Activated CD8-positive, alpha-beta memory T cell treated with anti-CD3 and anti-CD28 coated beads for 36 hours (primary cell): ENCODE measurements around the gene HKDC1. TPM values are rescaled to one million over a fixed set of nuclear protein-coding genes. Genes with fewer than 3 reads are reported as not detected.
"Not testable (repeated sequence)": the region's sequence is repeated elsewhere in the genome, so short reads cannot be mapped to it uniquely, and the experiment has no call there.

Source experiments
- CTCF ChIA-PET: fragments of 350-600 bp; sonication (Branson Sonifier 250); formaldehyde crosslinking; loops from one replicate; lab custom pipeline; 2021; ENCODE audit warnings: antibody characterized with exemption; lab: Charles Lee
- POLR2A ChIA-PET: fragments of 350-600 bp; sonication (Branson Sonifier 250); formaldehyde crosslinking; loops from one replicate; lab custom pipeline; 2021; ENCODE audit warnings: antibody characterized with exemption; lab: Charles Lee
- total RNA-seq, 2 experiments: library from RNA; stranded (reverse); gene quantifications; one replicate each; pipeline ENCODE4 v1.2.3, GENCODE V29; 2021

Gene HKDC1
- total RNA-seq, 2 experiments from 2014 or later = not detected

GRCh38 chr10:69234447-69234846, 14.3 kb downstream of the HKDC1 start:
- CTCF ChIA-PET = interaction anchor here (1.2 to 1.4 kb wide), 2 partner anchors 85 to 174 kb away, joined by 3 read pairs; no protein-coding TSS in a partner anchor
- POLR2A ChIA-PET = no interaction called here

GRCh38 chr10:69237528-69238159, 17.5 kb downstream of the HKDC1 start:
- CTCF ChIA-PET = interaction anchor here (0.9 to 4.7 kb wide), 6 partner anchors 8 to 269 kb away, joined by 3 to 33 read pairs (median 4); no protein-coding TSS in a partner anchor
- POLR2A ChIA-PET = interaction anchor here (1.5 kb wide), 1 partner anchor 8 kb away, joined by 3 read pairs; no protein-coding TSS in a partner anchor

GRCh38 chr10:69239136-69239535, 19.0 kb downstream of the HKDC1 start:
- ChIA-PET POLR2A (interaction anchor here (1.5 kb wide), 1 partner anchor 10 kb away, joined by 3 read pairs; no protein-coding TSS in a partner anchor), CTCF (interaction anchor here (0.6 to 4.7 kb wide), 8 partner anchors 35 to 169 kb away, joined by 3 to 33 read pairs (median 4); no protein-coding TSS in a partner anchor)

- CTCF ChIA-PET = interaction anchor here (0.9 to 4.7 kb wide), 5 partner anchors 80 to 163 kb away, joined by 3 to 33 read pairs (median 10); no protein-coding TSS in a partner anchor
- POLR2A ChIA-PET = no interaction called here
Observed at GRCh38 chr10:69239816-69240434, 19.8 kb downstream of the HKDC1 start.

GRCh38 chr10:69240455-69240854, 20.3 kb downstream of the HKDC1 start:
- POLR2A ChIA-PET = no interaction called here
- CTCF ChIA-PET = interaction anchor here (3.4 kb wide), 1 partner anchor 152 kb away, joined by 10 read pairs; no protein-coding TSS in a partner anchor

- POLR2A ChIA-PET = no interaction called here
- CTCF ChIA-PET = interaction anchor here (0.7 to 3.4 kb wide), 3 partner anchors 31 to 341 kb away, joined by 3 to 10 read pairs (median 4); no protein-coding TSS in a partner anchor
Observed at GRCh38 chr10:69241575-69241974, 21.4 kb downstream of the HKDC1 start.

- POLR2A ChIA-PET = interaction anchor here (0.6 kb wide), 1 partner anchor 187 kb away, joined by 5 read pairs; no protein-coding TSS in a partner anchor
Observed at GRCh38 chr10:69242040-69242851, 22.1 kb downstream of the HKDC1 start.

GRCh38 chr10:69242852-69243212, 22.7 kb downstream of the HKDC1 start:
- CTCF ChIA-PET = interaction anchor here (0.9 to 3.4 kb wide), 2 partner anchors 30 to 150 kb away, joined by 4 to 10 read pairs; no protein-coding TSS in a partner anchor
- POLR2A ChIA-PET = interaction anchor here (0.6 kb wide), 1 partner anchor 187 kb away, joined by 5 read pairs; no protein-coding TSS in a partner anchor

More at GRCh38 chr10:69242040-69242851, 22.1 kb downstream of the HKDC1 start:
- CTCF ChIA-PET = interaction anchor here (0.7 to 3.4 kb wide), 3 partner anchors 30 to 342 kb away, joined by 3 to 10 read pairs (median 4); no protein-coding TSS in a partner anchor

- ChIA-PET POLR2A (no interaction called here), CTCF (interaction anchor here (3.4 kb wide), 1 partner anchor 149 kb away, joined by 10 read pairs; no protein-coding TSS in a partner anchor)
Observed at GRCh38 chr10:69243817-69244216, 23.7 kb downstream of the HKDC1 start.

GRCh38 chr10:69246036-69246435, 25.9 kb downstream of the HKDC1 start:
- CTCF ChIA-PET = interaction anchor here (0.6 to 1.9 kb wide), 3 partner anchors 74 to 147 kb away, joined by 3 to 5 read pairs (median 3); no protein-coding TSS in a partner anchor
- POLR2A ChIA-PET = no interaction called here

- CTCF ChIA-PET = interaction anchor here (0.5 to 1.9 kb wide), 4 partner anchors 73 to 146 kb away, joined by 3 to 5 read pairs (median 3); no protein-coding TSS in a partner anchor
- POLR2A ChIA-PET = no interaction called here
Observed at GRCh38 chr10:69246581-69247312, 26.6 kb downstream of the HKDC1 start.

- ChIA-PET CTCF (interaction anchor here (1.9 kb wide), 1 partner anchor 146 kb away, joined by 5 read pairs; no protein-coding TSS in a partner anchor), POLR2A (no interaction called here)
Observed at GRCh38 chr10:69247313-69247710, 27.2 kb downstream of the HKDC1 start.

- POLR2A ChIA-PET = no interaction called here
- CTCF ChIA-PET = no interaction called here
Observed at GRCh38 chr10:69248117-69248730, 28.1 kb downstream of the HKDC1 start.

GRCh38 chr10:69250041-69250440, 29.9 kb downstream of the HKDC1 start:
- ChIA-PET POLR2A (no interaction called here), CTCF (no interaction called here)

- POLR2A ChIA-PET = not testable (repeated sequence)
- CTCF ChIA-PET = interaction anchor here (0.7 kb wide), 1 partner anchor 497 kb away, joined by 3 read pairs; no protein-coding TSS in a partner anchor
Observed at GRCh38 chr10:69251417-69251816, 31.3 kb downstream of the HKDC1 start.

GRCh38 chr10:69253171-69253570, 33.0 kb downstream of the HKDC1 start:
- ChIA-PET POLR2A (no interaction called here), CTCF (interaction anchor here (0.7 kb wide), 1 partner anchor 383 kb away, joined by 3 read pairs; no protein-coding TSS in a partner anchor)

- ChIA-PET CTCF (no interaction called here), POLR2A (no interaction called here)
Observed at GRCh38 chr10:69254877-69255276, 34.7 kb downstream of the HKDC1 start.
